GM12873 (cell line): ENCODE data around the gene DISP3.

Source experiments
- CTCF ChIP-seq: IDR thresholded peaks from 2 replicates; pipeline ENCODE4 v1.5.1; 2012; ENCODE audit warnings: low read depth, mild to moderate bottlenecking, moderate library complexity, low read length, control low read depth; ENCODE audit not compliant: insufficient read depth; ENCODE audit errors: missing control alignments

Gene DISP3

GRCh38 chr1:11568687-11569086 is 89.7 kb downstream of the DISP3 start:
- TF ChIP-seq CTCF, result no peak

GRCh38 chr1:11569551-11569950 is 90.6 kb downstream of the DISP3 start:
- TF ChIP-seq CTCF, result no peak

- no peak for TF ChIP-seq CTCF
Measured at GRCh38 chr1:11569954-11570353, 91.0 kb downstream of the DISP3 start.

- no peak for TF ChIP-seq CTCF
Measured at GRCh38 chr1:11570821-11571380, 91.9 kb downstream of the DISP3 start.

- peak; percentile 34 for TF ChIP-seq CTCF
Measured at GRCh38 chr1:11571906-11572616, 93.1 kb downstream of the DISP3 start.

- no peak for TF ChIP-seq CTCF
Measured at GRCh38 chr1:11573116-11573692, 94.2 kb downstream of the DISP3 start.

GRCh38 chr1:11575553-11575952 is 96.6 kb downstream of the DISP3 start:
- no peak for TF ChIP-seq CTCF
